Stimulated activated CD4-positive, alpha-beta T cell treated with anti-CD3 and anti-CD28 coated beads, Interleukin-15, amount 100 ng/mL, for 48 hours (primary cell): ENCODE measurements around the gene LSAMP.

Experiments used
- DNase-seq, 2 donors: peaks; one replicate each; pipeline ENCODE4 v3.0.0-alpha.2; 2020; ENCODE audit warnings: low read depth in 2 of 2

Gene LSAMP

DNA sequence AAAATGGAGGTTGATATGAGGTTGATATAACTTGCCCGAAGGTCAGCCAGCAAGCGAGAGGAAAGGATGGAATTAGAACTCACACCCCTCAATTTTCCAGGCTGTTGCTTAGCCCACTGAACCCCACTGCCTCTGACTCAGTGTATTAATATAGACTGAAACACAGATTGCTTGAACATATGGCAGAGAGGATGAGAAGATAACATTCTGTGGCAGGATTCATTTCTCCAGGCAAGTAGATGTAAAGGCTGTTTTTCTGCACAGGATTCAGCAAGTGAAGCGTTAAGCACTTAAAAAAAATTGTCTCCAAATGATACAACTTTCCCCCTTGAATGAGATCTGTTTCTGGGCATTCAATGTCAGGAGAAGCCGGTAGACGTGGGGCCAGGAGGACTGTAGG is 486.8 kb downstream of the LSAMP start:
- DNase-seq: no peak

DNA sequence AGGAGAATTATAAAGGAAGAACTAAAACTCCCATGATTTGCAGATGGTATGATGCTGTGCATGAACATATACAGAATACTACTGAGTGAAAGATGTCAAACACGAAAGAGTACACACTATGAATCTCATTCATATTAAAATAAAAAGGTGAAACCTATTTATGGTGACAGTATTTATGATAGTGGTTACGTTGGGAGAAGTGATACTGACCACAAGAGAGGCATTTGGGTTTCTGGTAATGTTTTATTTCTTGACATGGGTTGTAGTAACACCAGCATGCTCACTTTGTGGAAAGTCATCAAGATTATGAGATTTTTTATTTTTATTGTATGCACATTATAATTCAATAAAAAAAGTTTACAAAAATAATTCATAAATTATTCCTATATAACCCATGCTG is 498.0 kb downstream of the LSAMP start:
- no peak for DNase-seq

DNA sequence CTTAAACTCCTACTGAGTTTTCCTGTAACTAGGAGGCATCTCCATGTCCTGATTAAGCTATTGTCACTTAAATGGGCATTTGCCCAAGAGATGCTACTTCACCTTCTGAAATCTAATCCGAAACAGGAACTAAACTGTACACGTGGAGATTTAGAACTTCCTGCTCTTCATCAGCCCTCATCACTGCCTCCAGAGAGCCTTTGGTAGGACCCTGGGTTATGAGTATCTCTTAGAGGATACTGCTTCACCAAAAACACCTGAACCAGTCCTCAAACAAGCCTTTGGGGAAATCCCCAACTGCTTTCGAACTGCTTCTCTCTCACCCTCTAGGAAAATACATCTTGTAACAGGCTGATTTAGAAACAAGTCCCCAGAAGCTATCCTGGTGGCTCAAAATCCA is 501.7 kb downstream of the LSAMP start:
- DNase-seq: no peak

GRCh38 chr3:115937054-115937453 is 508.2 kb downstream of the LSAMP start:
- no peak for DNase-seq

DNA sequence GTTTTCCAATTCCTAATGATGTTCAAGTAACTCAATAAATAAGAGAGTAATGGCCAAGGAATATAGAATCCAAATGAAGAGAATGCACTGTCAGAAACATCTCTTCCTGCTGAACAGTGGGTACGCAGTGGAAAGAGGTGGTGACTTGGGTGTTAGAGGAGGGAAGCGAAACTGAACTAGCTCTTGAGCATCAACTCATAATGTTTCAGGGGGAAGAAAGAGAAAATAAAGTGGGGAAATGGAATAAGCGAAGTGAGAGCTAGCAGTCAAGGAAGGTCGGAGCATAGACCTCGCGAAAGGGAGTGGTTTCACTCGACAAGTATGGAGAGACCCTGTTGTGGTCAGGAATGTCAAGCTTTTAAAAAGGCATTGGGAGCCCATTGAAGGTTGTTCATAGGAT is 512.5 kb downstream of the LSAMP start:
- DNase-seq: no peak

- DNase-seq: no peak
Measured at GRCh38 chr3:115931581-115931980, 513.7 kb downstream of the LSAMP start.

DNA sequence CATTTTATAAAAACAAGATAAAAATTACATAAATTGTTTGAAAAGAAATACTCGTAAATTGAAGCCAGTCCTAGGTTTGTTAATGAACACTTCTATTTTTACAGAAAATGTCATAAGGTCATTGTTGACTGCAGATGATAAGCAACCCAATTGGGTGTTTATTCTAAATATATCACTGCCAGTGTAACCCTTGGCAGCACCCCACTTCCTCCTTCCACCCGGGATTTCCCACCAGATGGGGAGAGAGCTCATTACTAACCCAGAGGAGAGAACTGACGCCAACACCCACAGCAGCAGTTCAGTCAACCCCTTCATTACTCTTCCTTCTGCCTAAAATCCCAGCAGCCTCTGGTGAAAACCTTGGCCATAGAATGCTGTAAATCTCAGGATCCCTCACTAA is 514.4 kb downstream of the LSAMP start:
- no peak for DNase-seq

- no peak for DNase-seq
Measured at GRCh38 chr3:115930168-115930567, 515.1 kb downstream of the LSAMP start.

DNA sequence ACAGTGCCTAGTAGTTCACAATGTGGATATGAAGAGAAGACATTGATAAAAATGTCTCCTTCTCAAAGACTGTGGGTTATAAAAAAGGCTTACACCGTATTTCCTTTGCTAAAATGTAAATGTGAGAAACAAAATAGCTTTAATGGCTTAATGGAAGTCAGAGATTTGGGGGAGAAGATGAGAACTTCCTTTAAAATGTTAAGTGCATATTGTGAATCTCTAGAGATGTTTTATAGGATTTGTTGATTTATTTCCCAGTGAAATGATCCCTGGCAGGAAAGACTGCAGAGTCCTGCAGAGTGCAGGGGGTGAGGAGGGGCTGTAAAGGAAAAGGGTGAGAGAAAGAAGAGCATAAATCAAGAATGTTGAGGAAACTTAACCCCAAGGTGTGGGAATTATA is 516.9 kb downstream of the LSAMP start:
- no peak for DNase-seq

- no peak for DNase-seq
Measured at GRCh38 chr3:115927197-115927596, 518.1 kb downstream of the LSAMP start.

DNA sequence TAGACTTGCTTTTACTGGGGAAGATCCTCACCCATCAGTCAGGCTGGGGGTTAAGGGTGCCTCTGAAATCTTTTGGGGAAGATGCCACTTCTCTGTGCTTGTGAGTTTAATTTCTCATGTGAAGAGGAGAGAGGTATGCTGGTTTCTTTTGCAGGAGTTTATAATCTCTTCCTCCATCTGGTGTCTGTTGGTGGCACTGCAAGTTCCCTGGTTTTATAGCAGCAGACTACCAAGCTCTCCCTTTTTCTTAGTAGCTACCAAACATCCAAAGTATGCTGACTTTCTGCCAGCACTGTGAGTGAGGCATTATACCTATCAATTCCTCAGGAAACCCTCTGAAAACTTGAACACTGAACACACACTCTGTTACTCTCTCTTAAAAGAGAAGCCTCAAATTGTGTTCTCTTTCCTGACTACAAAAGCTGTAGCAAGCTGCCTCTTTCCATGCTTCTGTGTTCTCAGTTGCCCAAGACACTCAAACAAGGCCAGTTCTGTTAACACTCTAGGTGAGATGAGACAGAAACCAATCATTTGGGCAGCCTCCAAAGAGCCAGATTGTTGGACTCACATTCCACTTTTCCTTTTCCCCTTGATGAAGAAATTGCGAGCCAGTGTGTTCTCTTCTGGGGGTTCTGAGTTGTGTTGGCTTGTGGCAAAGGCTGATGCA is 522.5 kb downstream of the LSAMP start:
- no peak for DNase-seq

- no peak for DNase-seq
Measured at GRCh38 chr3:115921711-115922110, 523.6 kb downstream of the LSAMP start.

DNA sequence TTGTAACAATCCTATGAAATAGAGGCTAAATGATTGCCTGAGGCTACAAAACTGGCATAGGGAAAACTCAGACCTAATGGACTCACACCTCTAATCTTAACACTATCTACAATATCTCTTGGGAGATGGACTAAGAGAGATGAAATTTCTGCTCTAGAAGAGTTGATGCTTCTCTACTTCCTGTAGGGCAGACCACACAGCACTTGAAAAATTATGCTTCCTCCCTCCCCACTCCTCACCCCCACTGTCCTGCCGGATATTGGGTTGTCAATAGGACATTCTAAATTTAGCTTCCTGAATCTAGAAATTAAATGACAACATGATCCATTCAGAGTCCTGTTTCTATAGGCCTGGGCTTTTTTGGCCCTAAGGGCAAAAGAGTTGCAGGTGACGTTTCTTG is 526.4 kb downstream of the LSAMP start:
- DNase-seq: no peak

DNA sequence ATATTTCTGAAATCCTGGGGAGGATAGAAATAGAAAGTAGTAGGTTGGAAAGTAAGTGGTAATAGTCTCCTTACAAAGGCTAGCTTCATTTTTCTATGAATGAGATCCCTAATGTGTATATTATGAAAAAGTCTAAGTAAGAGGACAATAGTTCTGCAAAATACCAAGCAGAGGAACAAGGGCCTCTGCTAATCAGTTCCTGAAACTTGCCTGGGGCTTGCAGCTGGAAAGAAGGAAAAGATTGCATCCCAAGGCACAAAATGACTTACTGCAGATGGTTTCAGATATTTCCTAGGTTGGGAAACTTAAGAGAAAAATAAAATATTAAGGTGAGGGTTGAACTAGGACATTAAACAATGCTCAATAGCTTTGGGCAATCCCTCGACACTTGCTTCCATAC is 528.4 kb downstream of the LSAMP start:
- no peak for DNase-seq

- no peak for DNase-seq
Measured at GRCh38 chr3:115915061-115915460, 530.2 kb downstream of the LSAMP start.

DNA sequence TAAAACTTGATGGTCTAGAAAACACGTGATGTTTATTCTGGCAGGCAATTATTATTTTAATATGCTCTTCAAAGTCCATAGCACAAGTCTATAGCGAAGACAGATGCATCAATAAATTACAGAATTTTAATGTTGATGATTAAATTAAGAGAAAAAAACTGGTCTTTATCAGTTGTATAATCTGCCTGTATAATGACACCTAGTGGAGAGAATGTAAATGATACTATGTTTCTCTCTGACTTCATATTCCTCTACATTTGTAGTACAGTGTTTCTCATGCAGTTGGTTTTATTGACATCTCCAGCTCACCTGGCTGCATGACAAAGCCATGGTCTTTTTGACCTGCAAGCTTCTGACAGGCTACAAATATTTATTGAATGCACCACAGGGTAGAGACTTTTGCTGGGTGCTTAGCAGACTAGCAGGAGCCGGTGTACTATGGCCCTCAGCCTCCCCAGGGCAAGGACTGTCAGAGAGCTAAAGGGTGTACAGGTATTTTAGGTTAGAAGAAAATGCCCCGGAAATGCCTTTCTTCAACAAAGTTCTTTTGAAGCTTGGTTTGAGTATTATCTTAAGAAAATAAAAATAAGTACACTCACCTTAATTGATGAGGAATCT is 532.1 kb downstream of the LSAMP start:
- DNase-seq: no peak

DNA sequence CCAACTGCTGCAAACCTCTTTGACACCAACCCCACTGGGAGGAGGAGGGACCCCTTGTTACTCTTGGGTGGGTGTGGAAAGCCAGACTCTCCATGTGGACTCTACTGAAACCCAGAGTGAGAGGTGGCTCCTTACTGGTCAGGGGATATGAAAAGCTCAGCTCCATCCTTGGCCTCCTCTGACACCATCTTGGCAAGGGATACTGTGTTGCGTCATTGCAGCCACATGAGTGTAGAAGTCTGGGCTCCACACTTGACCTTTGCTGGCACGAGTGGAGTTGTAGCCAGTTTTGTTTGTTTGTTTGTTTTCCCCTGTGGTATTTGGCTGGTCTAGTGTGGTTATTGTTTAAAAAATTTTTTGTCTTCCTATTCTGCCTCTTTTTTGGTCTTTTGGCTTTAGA is 532.9 kb downstream of the LSAMP start:
- no peak for DNase-seq

DNA sequence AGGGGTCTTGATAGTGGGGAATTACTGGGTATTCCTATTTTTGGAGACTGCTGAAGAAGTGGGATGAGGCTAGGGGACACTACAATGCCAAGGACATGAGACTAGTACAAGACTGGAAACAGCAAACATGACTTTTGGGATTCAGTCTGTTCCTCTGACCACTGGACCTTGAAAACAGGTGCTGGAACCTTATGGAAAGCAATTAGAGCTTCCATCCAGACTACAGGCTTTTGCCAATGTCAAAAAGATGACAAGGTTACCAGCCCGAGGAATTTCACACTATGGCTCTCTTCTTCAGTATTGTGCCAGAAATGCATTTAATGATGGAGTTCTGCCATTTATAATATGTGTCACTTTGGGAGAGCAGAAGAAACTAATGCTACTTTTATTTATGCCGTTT is 539.4 kb downstream of the LSAMP start:
- DNase-seq: no peak

DNA sequence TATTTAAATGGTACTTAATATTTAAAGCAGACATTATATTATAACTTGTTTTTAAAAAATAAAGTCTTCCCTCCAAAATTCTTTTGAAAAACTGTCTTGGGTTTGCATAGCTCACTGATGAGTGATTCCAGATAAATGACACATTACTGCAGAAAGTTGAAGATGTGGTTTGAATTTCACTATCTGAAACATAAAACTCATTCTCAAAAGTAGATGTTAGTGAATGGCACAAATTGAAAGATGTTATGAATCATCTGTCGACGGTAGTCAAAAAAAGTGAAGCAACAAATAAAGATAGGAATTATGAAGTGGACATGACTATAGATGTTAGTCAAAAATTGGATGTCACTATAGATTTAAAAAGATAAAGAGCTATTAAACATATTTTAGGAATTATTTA is 541.4 kb downstream of the LSAMP start:
- DNase-seq: no peak

DNA sequence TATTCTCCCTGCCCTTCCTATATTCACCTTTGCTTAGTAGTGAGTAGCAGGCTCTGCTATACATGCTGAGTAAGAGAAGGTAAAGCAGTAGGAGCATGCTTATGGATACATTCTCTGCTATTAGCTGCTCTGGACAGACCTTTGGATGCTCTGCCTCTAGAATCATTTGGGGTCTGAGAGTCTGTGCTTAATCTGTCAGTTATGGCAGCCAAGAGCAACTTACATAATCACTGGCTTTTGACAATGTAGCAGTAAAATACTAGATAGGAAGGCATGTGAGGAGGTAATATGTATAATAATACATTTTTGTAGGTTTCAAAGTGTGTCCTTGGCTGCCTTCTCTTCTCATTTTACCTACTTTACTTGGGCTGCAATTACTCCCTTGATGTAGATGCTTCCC is 544.3 kb downstream of the LSAMP start:
- no peak for DNase-seq

DNA sequence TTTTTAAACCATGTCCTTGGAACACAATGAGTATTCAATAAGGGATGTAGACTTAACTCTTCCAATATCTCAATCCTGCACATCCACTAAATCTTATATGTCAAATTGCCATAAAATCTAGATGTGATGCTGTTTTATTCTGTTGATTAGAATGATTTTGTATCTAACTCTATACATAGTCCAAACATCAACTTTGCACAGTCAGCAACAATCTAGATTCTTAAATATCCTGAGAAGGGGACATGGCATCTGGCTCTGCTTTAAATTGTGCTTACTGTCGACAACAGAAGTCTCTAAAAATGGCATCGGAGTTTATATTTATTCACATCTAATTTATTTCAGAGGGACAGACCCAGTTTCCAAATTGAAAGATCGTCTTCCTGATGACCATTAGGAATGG is 545.8 kb downstream of the LSAMP start:
- DNase-seq: no peak

GRCh38 chr3:115898656-115899410 is 546.5 kb downstream of the LSAMP start:
- no peak for DNase-seq

- DNase-seq: no peak
Measured at GRCh38 chr3:115891006-115891636, 554.2 kb downstream of the LSAMP start.
